Measurements from ENCODE around the gene ITPKC. TPM values are rescaled to one million over a fixed set of nuclear protein-coding genes. Genes with fewer than 3 reads are reported as not detected.
A peak's percentile ranks its signal among the peaks of the same experiment; 100 is the strongest.

The ITPKC gene
- total and polyA plus RNA-seq, 4 donors = 6.3 to 12.0 (median 9.5) TPM

GRCh38 chr19:40713939-40714338 is 3.0 kb upstream of the ITPKC start:
- Histone ChIP-seq H3K27me3 (ENCODE audit: control insufficient read depth, insufficient read depth, low read length) (no peaks in the 10 kb centered on the region), H3K27ac (ENCODE audit: low read depth, low read length) (peak overlapping the region; percentile 98), H3K36me3 (ENCODE audit: control insufficient read depth, insufficient read depth, low read length) (peaks cover 31% of the 10 kb centered on the region), H3K4me3 (ENCODE audit: low read depth, low read length) (no peak overlapping the region), H3K9me3 (ENCODE audit: control insufficient read depth, insufficient read depth, low read length) (no peaks in the 10 kb centered on the region), H3K4me1 (ENCODE audit: control insufficient read depth, insufficient read depth, low read length) (peaks cover 44% of the 10 kb centered on the region)
- DNase-seq (ENCODE audit: low read depth in 4 of 6, low spot score in 6 of 6) = no peak
- WGBS (ENCODE audit: insufficient coverage) = no CpG with 5 or more reads among the region's 11 CpGs

DNA sequence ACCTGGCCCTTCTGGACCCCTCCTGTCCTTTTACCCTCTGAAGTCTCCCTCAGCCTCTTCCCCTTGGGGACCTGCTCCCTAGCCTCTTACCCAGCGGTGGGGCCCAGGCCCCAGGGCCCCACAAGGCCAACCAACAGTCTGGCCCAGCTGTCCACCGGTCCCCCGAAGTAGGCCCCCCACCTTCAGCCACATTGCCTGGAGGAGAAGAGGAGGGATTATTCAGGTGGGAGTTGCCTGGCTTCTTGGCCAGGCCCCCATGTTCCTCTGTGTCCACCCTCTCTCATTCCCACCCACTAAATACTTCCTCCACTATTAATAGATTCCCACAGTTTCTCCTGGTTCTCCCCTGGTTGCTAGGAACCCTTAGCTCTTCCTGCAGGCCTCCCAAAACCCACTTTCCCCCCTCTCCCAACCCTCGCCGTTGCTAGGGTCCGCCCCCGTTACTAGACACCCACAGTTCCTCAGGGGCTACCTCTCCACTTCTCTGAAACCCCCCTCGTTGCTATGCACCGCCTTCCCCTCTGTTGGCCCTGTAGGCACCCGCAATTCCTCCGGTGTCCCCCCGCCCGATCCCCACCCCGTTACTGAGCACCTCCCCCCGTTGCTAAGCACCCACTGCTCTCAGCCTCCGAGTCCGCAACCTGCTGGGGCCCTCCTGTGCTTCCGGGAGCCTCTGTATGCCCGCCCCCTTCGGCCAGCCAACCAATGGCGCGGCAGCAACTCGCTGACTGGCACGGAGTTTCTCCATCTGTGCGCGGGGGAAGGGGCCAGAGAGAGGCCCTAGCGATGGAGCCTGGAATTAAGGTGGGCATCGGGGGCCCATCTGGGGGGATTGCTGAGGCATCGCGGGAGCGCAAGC is 2.2 kb upstream of the ITPKC start:
- H3K27me3 ChIP-seq (ENCODE audit: control insufficient read depth, insufficient read depth, low read length) = no peaks in the 10 kb centered on the region
- no peaks in the 10 kb centered on the region for H3K9me3 ChIP-seq (ENCODE audit: control insufficient read depth, insufficient read depth, low read length)
- DNase-seq (ENCODE audit: low read depth in 4 of 6, low spot score in 6 of 6) = peak; percentile 91 to 99 (median 94)
- H3K4me1 ChIP-seq (ENCODE audit: control insufficient read depth, insufficient read depth, low read length) = peaks cover 51% of the 10 kb centered on the region
- H3K36me3 ChIP-seq (ENCODE audit: control insufficient read depth, insufficient read depth, low read length) = peaks cover 29% of the 10 kb centered on the region
- H3K4me3 ChIP-seq (ENCODE audit: low read depth, low read length) = peak overlapping the region; percentile 90
- H3K27ac ChIP-seq (ENCODE audit: low read depth, low read length) = peak overlapping the region; percentile 98
- WGBS (ENCODE audit: insufficient coverage) = 1% methylated on average over 28 of the region's 31 CpGs

GRCh38 chr19:40716031-40716481 is 856 bp upstream of the ITPKC start:
- peaks cover 58% of the 10 kb centered on the region for H3K4me1 ChIP-seq (ENCODE audit: control insufficient read depth, insufficient read depth, low read length)
- no peak for DNase-seq (ENCODE audit: low read depth in 4 of 6, low spot score in 6 of 6)
- 7% methylated on average over 7 of the region's 8 CpGs for WGBS (ENCODE audit: insufficient coverage)

GRCh38 chr19:40717325-40717879 is 490 bp downstream of the ITPKC start:
- Histone ChIP-seq H3K9me3 (ENCODE audit: control insufficient read depth, insufficient read depth, low read length) (no peaks in the 10 kb centered on the region), H3K4me3 (ENCODE audit: low read depth, low read length) (peak overlapping the region; percentile 90), H3K27ac (ENCODE audit: low read depth, low read length) (peak overlapping the region; percentile 79), H3K27me3 (ENCODE audit: control insufficient read depth, insufficient read depth, low read length) (no peaks in the 10 kb centered on the region), H3K4me1 (ENCODE audit: control insufficient read depth, insufficient read depth, low read length) (peaks cover 58% of the 10 kb centered on the region), H3K36me3 (ENCODE audit: control insufficient read depth, insufficient read depth, low read length) (peaks cover 20% of the 10 kb centered on the region)
- no peak for DNase-seq (ENCODE audit: low read depth in 4 of 6, low spot score in 6 of 6)
- WGBS (ENCODE audit: insufficient coverage) = 0% methylated on average over 20 of the region's 20 CpGs

More at GRCh38 chr19:40716031-40716481, 856 bp upstream of the ITPKC start:
- no peaks in the 10 kb centered on the region for H3K27me3 ChIP-seq (ENCODE audit: control insufficient read depth, insufficient read depth, low read length)
- H3K27ac ChIP-seq (ENCODE audit: low read depth, low read length) = peak overlapping the region; percentile 98
- H3K36me3 ChIP-seq (ENCODE audit: control insufficient read depth, insufficient read depth, low read length) = peaks cover 22% of the 10 kb centered on the region
- H3K9me3 ChIP-seq (ENCODE audit: control insufficient read depth, insufficient read depth, low read length) = no peaks in the 10 kb centered on the region
- peak overlapping the region; percentile 90 for H3K4me3 ChIP-seq (ENCODE audit: low read depth, low read length)

GRCh38 chr19:40717880-40718773 is 1.2 kb downstream of the ITPKC start:
- Histone ChIP-seq H3K4me3 (ENCODE audit: low read depth, low read length) (peak overlapping the region; percentile 90), H3K27me3 (ENCODE audit: control insufficient read depth, insufficient read depth, low read length) (no peaks in the 10 kb centered on the region), H3K27ac (ENCODE audit: low read depth, low read length) (peak overlapping the region; percentile 79), H3K4me1 (ENCODE audit: control insufficient read depth, insufficient read depth, low read length) (peaks cover 58% of the 10 kb centered on the region), H3K36me3 (ENCODE audit: control insufficient read depth, insufficient read depth, low read length) (peaks cover 16% of the 10 kb centered on the region), H3K9me3 (ENCODE audit: control insufficient read depth, insufficient read depth, low read length) (no peaks in the 10 kb centered on the region)
- 39% methylated on average over 15 of the region's 20 CpGs for WGBS (ENCODE audit: insufficient coverage)
- no peak for DNase-seq (ENCODE audit: low read depth in 4 of 6, low spot score in 6 of 6)

- Histone ChIP-seq H3K4me1 (ENCODE audit: control insufficient read depth, insufficient read depth, low read length) (peaks cover 56% of the 10 kb centered on the region), H3K9me3 (ENCODE audit: control insufficient read depth, insufficient read depth, low read length) (no peaks in the 10 kb centered on the region), H3K27me3 (ENCODE audit: control insufficient read depth, insufficient read depth, low read length) (no peaks in the 10 kb centered on the region), H3K27ac (ENCODE audit: low read depth, low read length) (peak overlapping the region; percentile 65), H3K36me3 (ENCODE audit: control insufficient read depth, insufficient read depth, low read length) (peaks cover 20% of the 10 kb centered on the region), H3K4me3 (ENCODE audit: low read depth, low read length) (peak overlapping the region; percentile 90)
- DNase-seq (ENCODE audit: low read depth in 4 of 6, low spot score in 6 of 6) = peak in 1 of 6 donors; percentile 28
- under 1% methylated on average over 15 of the region's 16 CpGs for WGBS (ENCODE audit: insufficient coverage)
These were observed 2.0 kb downstream of the ITPKC start for GRCh38 chr19:40718774-40719391.

DNA sequence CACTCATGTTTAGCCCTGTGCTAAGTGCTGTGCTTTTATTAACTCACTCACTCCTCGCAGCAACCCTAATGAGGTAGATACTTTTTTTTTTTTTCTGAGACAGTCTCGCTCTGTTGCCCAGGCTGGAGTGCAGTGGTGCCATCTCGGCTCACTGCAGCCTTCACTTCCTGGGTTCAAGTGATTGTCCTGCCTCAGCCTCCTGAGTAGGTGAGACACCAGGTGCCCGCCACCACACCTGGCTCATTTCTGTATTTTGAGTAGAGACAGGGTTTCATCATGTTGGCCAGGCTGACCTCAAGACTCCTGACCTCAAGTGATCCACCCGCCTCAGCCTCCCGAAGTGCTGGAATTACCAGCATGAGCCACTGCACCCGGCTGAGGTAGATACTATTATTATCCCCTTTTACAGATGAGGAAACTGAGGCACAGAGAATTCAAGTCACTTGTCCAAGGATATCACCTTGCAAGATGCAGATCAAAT is 2.5 kb downstream of the ITPKC start:
- Histone ChIP-seq H3K4me1 (ENCODE audit: control insufficient read depth, insufficient read depth, low read length) (peaks cover 51% of the 10 kb centered on the region), H3K4me3 (ENCODE audit: low read depth, low read length) (peak overlapping the region; percentile 90), H3K36me3 (ENCODE audit: control insufficient read depth, insufficient read depth, low read length) (peaks cover 22% of the 10 kb centered on the region), H3K27me3 (ENCODE audit: control insufficient read depth, insufficient read depth, low read length) (no peaks in the 10 kb centered on the region), H3K9me3 (ENCODE audit: control insufficient read depth, insufficient read depth, low read length) (no peaks in the 10 kb centered on the region), H3K27ac (ENCODE audit: low read depth, low read length) (no peak overlapping the region)
- WGBS (ENCODE audit: insufficient coverage) = 68% methylated on average over 4 of the region's 7 CpGs
- DNase-seq (ENCODE audit: low read depth in 4 of 6, low spot score in 6 of 6) = no peak

DNA sequence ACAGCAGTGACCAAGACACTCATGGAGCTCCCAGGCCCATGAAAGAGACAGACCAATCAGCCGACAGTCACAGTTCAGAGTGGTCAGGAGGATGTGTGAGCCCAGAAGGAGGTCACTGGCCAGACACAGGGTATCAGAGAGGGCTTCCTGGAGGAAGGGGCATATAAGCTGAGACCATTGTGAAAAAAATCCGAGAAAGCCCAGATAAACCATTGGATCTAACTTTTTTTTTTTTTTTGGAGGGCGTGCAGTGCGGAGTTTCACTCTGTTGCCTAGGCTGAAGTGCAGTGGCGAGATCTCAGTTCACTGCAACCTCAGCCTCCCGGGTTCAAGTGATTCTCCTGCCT is 4.2 kb downstream of the ITPKC start:
- Histone ChIP-seq H3K36me3 (ENCODE audit: control insufficient read depth, insufficient read depth, low read length) (peaks cover 33% of the 10 kb centered on the region), H3K27ac (ENCODE audit: low read depth, low read length) (no peak overlapping the region), H3K9me3 (ENCODE audit: control insufficient read depth, insufficient read depth, low read length) (no peaks in the 10 kb centered on the region), H3K27me3 (ENCODE audit: control insufficient read depth, insufficient read depth, low read length) (no peaks in the 10 kb centered on the region), H3K4me1 (ENCODE audit: control insufficient read depth, insufficient read depth, low read length) (peaks cover 41% of the 10 kb centered on the region), H3K4me3 (ENCODE audit: low read depth, low read length) (no peak overlapping the region)
- no peak for DNase-seq (ENCODE audit: low read depth in 4 of 6, low spot score in 6 of 6)
- 100% methylated on average over 4 of the region's 6 CpGs for WGBS (ENCODE audit: insufficient coverage)
